Stimulated activated CD4-positive, alpha-beta T cell treated with anti-CD3 and anti-CD28 coated beads, TNF-alpha, amount 100 ng/mL, for 1 hour (primary cell): ENCODE data around the gene HDLBP.
"Not testable (repeated sequence)": the region's sequence is repeated elsewhere in the genome, so short reads cannot be mapped to it uniquely, and the experiment has no call there.

Experiments
- DNase-seq, 3 donors: peaks; one replicate each; pipeline ENCODE4 v3.0.0-alpha.2; 2020; ENCODE audit warnings: low read depth in 3 of 3, low spot score in 1 of 3

HDLBP gene

DNA sequence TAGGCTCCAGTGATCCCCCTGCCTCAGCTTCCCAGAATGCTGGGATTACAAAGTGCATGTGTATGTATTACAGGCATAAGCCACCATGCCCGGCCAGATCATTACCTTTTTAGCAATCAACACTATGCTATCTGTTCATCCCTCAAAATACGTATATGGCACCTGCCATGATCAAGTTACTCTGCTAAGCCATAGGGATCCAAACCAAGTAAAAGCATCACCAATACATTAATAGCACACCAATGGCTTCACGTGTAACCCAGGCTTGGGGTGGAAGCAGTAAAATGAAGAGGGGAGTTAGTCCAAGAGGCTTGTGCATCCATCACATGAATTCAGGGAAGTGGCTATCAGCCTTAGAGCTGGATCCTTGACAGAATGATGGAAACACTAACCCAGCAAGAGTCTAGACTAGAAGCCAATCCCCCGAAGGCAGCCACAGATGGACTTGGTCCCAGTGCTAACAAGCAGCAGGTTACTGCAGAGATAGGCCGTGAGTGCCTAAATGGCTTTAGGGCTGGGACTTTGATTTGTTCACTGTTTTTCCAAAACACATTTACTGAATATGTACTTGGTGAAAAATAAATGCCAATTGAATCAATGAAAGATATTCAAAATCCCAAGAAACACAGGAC, 11.3 kb downstream of the HDLBP start:
- no peak for DNase-seq

DNA sequence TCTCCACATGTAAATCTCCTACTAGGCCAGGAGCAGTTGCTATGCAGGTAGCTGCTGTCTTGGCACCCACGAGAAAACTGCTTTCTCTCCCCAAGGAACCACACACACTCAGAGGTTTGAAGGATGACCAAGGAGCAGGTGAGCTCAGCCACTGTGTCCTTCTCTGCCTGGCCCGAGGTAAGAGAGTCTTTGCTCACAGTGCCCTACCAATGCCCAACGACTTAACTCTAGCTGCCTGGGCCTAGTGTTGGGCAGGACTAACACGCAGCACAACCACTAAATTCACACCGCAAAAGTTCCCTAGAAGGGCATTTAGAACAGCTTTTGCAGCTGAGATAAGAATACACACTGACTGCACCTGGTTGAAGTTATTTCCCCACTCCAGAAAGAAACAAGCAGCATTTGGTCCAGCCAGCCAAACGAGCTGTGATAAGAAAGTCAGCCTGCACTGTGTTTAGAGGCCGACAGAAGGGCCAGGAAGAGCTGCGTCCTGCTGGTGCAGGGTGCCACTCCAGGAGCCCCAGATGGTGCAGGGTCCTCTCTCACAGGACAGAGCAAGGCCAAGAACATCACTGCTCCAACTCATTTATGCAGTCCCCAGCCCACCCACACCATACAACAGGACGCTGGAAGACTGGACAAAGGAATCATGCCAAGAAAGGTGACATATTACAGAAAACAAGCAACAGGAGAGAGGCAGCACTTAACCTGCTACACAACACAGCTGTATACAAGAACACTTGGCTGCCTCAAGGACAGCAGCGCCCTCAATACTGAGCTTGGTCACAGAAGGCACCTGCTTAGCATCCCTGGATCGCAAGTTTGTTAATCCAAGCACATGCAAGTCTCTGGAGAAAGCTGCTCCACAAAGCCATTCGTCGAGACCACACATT, 12.5 kb downstream of the HDLBP start:
- DNase-seq = no peak

DNA sequence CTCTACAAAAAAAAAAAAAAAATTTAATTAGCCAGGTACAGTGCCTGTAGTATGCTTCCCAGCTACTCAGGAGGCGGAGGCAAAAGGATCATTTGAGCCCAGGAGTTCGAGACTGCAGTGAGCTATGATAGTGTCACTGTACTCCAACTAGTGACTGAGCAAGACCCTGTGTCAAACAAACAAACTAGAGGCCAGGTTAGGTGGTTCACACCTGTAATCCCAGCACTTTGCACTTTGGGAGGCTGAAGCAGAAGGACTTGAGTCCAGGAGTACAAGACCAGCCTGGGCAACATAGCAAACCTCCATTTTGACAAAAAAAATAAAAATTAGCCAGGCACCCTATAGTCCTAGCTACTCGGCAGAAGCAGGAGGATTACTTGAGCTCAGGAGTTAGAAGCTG, 13.4 kb downstream of the HDLBP start:
- no peak for DNase-seq

DNA sequence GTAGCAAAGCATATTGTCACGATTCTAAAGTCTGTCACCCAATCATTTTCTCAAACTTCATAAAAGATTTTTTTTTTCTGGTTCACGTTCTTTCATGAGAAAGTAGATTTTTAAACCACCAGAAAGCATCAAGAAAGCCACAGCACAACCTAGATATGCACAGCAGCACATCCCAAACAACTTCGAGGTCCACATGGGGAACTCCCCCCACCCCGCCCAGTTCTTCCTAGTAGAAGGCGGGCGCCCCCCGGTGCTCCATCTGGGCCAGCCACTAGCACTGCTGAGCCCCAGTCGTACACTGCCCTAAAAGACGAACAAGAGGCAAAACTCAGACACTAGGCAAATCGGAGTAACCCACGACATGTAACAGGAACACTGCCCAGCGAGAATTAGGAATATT, 15.5 kb downstream of the HDLBP start:
- no peak for DNase-seq

DNA sequence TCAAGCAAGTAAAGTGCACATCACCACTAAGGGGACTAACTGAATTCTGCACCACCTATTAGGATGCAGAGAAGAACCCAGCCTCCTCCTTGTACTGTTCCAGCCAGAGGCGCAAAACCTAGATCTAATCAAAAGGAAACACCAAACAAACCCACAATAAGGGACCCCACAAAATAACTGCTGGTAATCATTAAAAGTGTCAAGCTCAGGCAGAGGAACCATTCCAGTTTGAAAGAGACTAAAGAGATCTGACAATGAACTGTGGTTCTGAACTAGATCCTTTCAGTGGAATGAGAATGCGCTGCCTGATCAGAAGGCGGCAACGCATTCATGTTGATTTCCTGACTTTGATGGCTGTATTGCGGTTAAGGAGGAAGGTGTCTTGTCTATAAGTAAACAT, 16.8 kb downstream of the HDLBP start:
- no peak for DNase-seq

DNA sequence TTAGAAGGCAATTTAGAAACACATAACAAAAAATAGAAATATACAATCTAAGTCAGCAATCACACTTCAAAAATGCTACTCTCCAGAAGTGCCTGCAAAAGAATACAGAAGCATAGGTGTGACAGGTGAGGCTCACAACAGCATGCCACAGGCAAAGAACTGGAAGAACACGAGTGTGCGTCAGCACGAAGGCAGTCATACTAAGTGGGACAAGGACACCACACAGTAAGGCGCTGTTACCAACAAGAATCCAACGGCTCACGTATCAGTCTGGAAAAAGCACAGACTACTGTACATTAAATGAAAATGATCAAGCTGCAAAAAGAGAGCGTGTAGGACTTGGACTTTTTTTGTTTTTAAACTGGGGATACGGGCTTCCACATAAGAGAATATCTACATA, 18.7 kb downstream of the HDLBP start:
- DNase-seq = no peak

DNA sequence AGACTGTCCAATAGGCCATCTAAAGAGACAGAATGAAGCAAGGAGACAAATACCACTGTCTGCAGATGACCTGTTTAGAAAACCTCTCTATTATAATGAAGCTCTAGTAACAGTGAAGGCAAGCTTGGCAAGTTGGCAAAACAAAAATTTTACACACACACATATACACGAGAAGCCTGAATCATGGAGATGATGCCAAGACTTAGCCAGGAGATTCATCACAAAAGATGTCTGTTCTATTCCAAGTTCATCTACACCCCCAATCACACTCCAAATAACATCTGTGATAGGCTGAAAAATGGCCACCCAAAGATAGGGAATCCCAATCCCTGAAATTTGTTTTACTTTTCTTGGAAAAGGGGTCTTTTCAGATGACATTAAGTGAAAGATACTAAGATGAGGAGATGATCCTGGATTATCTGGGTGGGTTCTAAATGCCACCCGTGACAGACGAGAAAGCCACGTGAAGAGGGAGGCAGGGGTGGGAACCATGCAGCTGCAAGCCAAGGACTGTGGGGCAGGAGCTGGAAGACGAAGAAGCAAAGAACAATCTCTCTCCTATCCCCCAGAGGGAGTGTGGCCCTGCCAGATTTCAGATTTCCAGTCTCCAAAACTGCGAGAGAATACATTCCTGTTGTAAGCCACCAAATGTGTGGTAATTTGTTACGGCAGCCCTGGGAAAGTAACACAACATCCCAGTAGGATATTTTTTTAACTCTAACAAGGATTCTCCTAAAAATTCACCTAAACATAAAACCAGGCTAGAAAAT, 20.0 kb downstream of the HDLBP start:
- no peak for DNase-seq

DNA sequence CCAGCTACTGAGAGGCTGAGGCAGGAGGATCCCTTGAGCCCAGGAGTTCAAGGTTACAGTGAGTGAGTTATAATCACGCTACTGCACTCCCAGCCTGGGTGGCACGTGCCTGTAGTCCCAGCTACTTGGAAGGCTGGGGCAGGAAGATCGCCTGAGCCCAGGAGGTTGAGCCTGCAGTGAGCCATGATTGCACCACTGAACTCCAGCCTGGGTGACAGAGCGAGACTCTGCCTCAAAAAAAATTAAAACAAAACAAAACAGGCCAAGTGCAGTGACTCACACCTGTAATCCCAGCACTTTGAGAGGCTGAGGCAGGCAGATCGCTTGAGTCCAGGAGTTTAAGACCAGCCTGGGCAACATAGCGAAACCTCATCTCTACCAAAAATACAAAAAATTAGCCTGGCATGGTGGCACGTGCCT, 22.1 kb downstream of the HDLBP start:
- not testable (repeated sequence) for DNase-seq

DNA sequence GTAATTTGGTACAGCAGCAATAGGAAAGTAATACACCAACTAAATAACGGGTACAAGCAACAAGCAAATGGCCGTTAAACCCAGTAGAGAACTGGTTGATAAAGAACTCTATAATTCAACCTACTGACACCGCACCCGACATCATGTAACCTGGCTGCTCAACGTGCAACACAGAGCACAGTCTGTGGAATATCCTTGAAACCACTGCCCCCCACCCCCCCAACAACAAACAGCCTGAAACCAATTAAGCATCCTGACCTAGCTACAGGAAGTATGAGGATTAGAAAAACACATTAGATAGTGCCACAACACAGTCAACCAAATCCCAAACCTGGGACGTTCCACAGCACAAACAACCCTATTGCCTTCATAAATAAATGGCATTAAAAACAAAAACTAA, 23.5 kb downstream of the HDLBP start:
- no peak for DNase-seq

DNA sequence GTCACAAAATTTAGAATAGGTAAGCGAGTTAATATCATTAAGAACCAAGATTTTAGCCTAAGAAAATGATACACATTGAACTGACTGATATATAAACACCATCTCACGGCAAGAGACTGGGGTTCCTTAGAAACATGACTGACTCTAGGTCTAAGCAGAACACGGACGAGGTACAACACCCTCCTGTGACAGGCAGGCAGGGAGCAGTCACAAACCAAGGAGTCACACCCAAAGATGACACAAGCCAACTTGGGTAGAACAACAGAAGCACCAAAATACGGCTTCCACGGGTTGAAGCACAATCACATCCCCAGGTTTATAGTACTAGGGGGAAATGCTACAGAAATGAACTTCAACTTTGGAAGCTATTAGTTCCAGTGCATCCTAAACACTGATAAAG, 24.3 kb downstream of the HDLBP start:
- DNase-seq = no peak

DNA sequence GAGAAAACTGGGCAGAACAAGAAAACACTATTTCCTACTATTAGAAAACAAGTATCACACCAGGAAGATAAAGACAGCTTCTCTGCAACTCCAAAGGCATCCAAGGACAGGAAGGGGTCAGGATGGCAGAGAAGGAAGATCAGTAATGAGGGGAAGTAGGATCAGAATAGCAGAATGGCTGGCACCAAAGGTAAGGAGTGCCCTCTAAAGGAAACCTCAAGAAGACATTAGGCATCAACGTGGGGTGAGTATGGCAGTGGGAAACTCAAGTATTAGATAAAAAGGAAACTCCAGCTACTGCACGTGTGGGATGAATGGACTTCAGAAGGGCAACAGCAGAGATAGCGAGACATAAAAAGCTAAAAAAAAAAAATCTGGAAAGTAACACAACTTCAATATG, 25.9 kb downstream of the HDLBP start:
- DNase-seq = no peak

DNA sequence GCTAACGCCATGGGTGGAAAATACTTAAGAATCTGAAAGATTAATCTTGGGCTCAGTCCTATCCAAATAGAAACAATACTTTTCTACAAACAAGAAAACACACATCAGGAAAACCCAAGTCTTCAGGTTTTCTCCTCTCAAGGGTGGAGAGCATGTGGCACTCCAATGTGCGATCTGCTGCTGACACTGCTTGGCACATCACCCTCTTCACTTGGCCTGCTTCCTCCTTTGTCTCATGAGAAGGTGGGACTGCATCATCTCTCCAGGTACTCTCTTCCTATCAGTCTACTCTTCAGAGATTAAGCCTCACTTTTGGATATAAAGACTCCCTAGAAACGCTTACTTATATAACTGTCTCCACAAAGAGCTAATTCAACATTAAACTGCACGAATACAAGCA, 26.4 kb downstream of the HDLBP start:
- no peak for DNase-seq

DNA sequence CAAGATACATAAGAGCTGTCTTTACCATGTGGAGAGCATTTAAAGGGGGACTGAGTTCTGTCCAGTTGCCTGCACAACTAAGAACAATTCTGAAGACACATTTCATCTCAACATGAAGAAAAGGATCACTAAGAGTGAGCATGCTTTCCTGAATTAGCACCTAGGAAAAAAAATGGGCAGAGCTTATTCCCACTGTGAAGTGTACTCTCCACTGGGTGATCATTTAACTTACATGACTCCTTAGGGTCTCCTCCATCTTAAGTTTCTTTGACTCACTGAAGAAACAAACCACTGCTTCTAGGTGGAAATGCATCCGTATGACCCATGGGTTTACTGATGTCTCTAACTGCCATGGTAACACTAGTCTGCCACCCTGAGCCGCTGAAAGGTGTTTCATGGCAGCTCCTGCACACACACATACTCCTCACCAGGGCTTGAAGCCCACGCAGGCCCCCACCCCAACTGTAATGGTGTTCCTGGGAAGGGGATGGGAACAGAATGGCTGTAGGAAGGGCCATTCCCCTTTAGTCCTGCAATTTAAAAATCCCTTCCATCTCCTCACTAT, 27.1 kb downstream of the HDLBP start:
- DNase-seq = no peak

DNA sequence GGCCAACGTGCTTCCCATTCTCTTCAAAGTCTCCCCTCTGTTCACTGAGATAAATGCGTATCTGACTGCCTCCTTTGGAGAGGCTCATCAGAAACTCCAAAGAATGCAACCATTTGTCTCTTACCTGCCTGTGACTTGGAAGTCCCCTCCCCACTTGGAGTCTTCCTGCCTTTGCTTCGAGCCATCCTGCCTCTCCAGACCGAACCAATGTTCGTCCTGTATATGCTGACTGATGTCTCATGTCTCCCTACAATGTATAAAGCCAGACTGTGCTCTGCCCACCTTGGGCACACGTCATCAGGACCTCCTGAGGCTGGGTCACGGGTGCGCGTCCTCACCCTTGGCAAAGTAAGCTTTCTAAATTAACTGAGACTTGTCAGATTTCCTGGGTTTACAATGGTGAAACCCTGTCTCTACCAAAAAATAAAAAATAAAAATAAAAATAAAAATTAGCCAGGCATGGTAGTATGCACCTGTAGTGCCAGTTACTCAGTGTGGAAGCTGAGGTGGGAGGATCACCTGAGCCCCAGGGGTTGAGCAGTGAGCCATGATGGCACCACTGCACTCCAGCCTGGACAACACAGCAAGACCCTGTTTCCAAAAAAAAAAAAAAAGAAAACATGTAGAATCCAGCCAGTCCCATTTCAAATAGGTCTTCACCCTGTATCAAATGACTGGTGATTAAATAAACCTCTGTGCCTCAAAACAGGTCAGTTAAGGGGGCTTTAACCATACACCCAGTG, 29.0 kb downstream of the HDLBP start:
- no peak for DNase-seq

DNA sequence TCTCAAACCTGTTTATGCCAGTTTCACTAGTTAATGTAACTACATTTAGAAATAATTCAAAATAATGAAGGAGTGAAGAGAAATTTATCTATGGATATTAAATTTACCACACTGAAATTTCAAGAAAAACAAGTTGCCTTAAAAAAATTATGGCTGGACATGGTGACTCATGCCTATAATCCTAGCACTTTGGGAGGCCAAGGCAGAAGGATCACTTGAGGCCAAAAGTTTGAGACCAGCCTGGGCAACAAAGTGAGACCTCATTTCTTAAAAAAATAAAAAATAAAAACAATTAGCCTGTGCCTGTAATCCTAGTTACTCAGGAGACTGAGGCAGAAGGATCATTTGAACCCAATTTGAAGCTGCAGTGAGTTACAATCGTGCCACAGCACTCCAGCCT, 29.9 kb downstream of the HDLBP start:
- DNase-seq = no peak

DNA sequence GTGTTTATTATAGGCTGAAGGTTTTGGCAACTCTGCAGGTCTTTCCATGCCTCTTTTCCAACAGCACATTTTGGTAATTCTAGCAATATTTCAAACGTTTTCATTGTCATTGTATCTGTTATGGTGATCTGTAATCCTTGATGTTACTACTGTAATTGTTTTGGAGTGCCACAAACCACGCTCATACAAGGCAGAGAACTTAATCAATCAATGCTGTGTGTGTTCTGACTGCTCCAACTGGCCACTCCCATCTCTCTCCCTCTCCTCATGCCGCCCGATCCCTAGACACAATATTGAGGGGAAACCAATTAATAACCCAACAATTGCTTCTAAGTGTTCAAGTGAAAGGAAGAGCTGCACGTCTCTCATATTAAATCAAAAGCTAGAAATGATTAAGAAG, 32.9 kb downstream of the HDLBP start:
- no peak for DNase-seq

DNA sequence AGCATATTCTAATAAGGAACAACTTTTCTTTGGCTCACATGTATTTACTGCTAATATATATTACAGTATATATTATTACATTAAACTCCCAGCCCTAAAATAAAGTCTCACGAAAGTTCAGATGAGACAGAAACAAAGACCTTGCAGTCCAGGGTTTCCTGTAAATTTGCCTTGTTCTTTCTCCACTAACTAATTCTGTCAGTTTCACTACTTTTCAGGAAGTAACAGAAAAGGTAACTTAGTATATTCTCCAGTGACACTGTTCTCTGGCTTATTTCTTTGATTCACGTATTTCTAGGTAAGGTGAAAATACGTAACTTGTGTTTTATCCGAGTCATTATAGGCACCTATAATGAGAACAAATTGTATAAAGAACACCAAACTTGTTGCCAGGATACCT, 35.2 kb downstream of the HDLBP start:
- no peak for DNase-seq

DNA sequence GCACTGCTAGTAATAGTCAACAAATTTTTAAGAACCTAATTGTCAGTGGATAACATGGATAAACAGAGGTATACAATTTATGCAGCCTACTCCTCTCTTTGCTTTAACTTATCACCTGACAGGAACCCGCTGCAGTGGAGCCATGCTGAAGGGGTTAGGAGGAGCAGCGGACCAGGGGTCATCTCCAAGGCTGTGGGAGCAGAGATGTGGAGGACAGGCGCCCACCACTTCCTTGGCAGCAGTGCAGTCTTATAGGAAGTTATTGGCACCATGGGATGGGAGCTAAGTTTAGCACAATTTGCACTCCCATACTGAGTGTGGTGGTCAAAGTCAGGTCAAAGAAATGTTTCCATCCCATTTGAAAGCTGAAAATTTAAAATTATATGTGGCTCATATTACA, 35.6 kb downstream of the HDLBP start:
- DNase-seq = no peak

DNA sequence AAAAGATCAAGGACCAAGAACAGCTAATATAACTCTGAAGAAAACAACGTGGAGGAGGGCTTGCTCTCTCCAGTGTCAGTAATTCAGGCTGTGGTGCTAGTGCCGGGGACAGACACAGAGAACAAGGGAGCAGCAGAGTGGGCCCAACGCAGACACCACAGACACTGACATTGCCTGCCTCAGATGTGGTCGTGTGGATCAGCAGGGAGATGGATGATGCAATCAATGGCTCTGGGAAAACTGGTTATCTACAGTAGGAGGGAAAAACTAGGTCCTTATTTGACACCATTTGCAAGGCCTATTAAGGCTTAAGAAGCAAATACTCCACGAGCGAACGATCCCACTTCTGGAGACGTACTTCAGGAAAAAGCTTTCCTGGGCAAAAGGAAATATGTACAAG, 36.1 kb downstream of the HDLBP start:
- DNase-seq = no peak

DNA sequence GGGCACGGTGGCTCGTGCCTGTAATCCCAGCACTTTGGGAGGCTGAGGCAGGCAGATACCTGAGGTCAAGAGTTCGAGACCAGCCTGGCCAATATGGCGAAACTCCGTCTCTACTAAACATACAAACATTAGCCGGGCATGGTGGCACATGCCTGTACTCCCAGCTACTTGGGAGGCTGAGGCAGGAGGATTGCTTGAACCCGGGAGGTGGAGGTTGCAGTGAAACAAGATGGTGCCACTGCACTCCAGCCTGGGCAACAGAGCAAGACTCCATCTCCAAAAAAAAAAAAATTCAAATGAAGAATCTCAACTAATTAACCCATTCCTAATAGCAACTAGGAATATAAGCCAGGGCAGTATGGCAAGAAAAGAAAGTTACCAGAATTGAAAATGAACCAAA, 37.2 kb downstream of the HDLBP start:
- not testable (repeated sequence) for DNase-seq

DNA sequence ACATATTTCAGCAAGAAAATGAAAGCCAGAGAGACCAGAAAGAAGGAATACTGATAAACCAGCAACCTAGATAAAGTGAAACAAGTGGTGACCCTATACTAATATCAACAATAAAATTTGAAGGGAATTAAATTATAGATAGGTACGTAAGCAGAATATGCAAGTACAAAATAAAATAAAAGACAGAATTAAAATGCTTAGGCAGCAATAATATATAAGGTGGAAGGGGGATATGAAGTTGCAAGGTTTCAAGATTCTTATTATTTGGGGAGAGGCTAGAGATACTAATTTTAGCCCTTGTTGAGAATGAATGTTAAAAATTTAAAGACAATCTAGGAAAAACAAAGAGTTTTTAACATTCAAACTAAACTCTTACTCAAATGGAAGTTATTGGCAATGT, 39.6 kb downstream of the HDLBP start:
- DNase-seq = no peak
